GM23338 (cell line): ENCODE data around the gene PHACTR1. TPM values are rescaled to one million over a fixed set of nuclear protein-coding genes. Genes with fewer than 3 reads are reported as not detected.
A peak's percentile ranks its signal among the peaks of the same experiment; 100 is the strongest.

ENCODE experiments used
- ATAC-seq: fragments of 200-7000 bp; cut with Tn5 transposase; 3 replicates; pipeline ENCODE4 v1.9.1; 2020
- DNase-seq: peaks from one replicate; pipeline ENCODE4 v3.0.0-alpha.2; 2015; ENCODE audit warnings: low spot score
- H2AFZ ChIP-seq: fragments of 200-600 bp; sonication (generic); 2 replicates; pipeline ENCODE4 v1.8.0; 2016; ENCODE audit warnings: antibody characterized with exemption, mild to moderate bottlenecking, moderate library complexity
- H3F3A ChIP-seq: fragments of 200-600 bp; sonication (generic); replicated peaks from 2 replicates; pipeline ENCODE4 v1.8.0; 2017; ENCODE audit warnings: antibody characterized with exemption, mixed run types, low read depth
- H3K27ac ChIP-seq: fragments of 200-600 bp; sonication (generic); 2 replicates; pipeline ENCODE4 v1.6.1; 2016; ENCODE audit warnings: low read depth
- H3K27me3 ChIP-seq: fragments of 200-600 bp; sonication (generic); 2 replicates; pipeline ENCODE4 v1.8.0; 2016; ENCODE audit warnings: mild to moderate bottlenecking, mixed run types, moderate library complexity; ENCODE audit not compliant: insufficient read depth
- H3K36me3 ChIP-seq: fragments of 200-600 bp; sonication (generic); 2 replicates; pipeline ENCODE4 v1.8.0; 2016; ENCODE audit warnings: mild to moderate bottlenecking; ENCODE audit not compliant: insufficient read depth
- H3K4me1 ChIP-seq: fragments of 200-600 bp; sonication (generic); 2 replicates; pipeline ENCODE4 v1.8.0; 2016; ENCODE audit warnings: mild to moderate bottlenecking, moderate library complexity; ENCODE audit not compliant: insufficient read depth
- H3K4me2 ChIP-seq: fragments of 200-600 bp; sonication (generic); 2 replicates; pipeline ENCODE4 v1.7.1; 2017; ENCODE audit warnings: mixed run types
- H3K4me3 ChIP-seq: fragments of 200-600 bp; sonication (generic); 2 replicates; pipeline ENCODE4 v1.6.1; 2016; ENCODE audit warnings: mixed run types
- H3K79me2 ChIP-seq: fragments of 200-600 bp; sonication (generic); replicated peaks from 2 replicates; pipeline ENCODE4 v1.8.0; 2017; ENCODE audit warnings: mild to moderate bottlenecking; ENCODE audit not compliant: insufficient read depth
- H3K9me2 ChIP-seq: fragments of 200-600 bp; sonication (generic); 2 replicates; pipeline ENCODE4 v1.8.0; 2017; ENCODE audit not compliant: insufficient read depth
- H4K20me1 ChIP-seq: fragments of 200-600 bp; sonication (generic); replicated peaks from 2 replicates; pipeline ENCODE4 v1.8.0; 2017; ENCODE audit warnings: mild to moderate bottlenecking; ENCODE audit not compliant: insufficient read depth
- H3K27ac Mint-ChIP-seq: 2 replicates; pipeline ENCODE4 v1.8.0; 2020; ENCODE audit warnings: inconsistent platforms, mild to moderate bottlenecking, moderate library complexity, mixed read lengths
- H3K27me3 Mint-ChIP-seq: 3 replicates; pipeline ENCODE4 v1.8.0; 2022; ENCODE audit warnings: low read depth, mild to moderate bottlenecking, moderate library complexity, mixed read lengths, inconsistent platforms; ENCODE audit not compliant: insufficient read depth, poor library complexity
- H3K36me3 Mint-ChIP-seq: 3 replicates; pipeline ENCODE4 v1.8.0; 2021; ENCODE audit warnings: low read depth, mild to moderate bottlenecking, inconsistent platforms, moderate library complexity, mixed read lengths
- H3K4me1 Mint-ChIP-seq: 3 replicates; pipeline ENCODE4 v1.8.0; 2020; ENCODE audit warnings: mild to moderate bottlenecking, inconsistent platforms, mixed read lengths
- H3K4me3 Mint-ChIP-seq: 3 replicates; pipeline ENCODE4 v1.8.0; 2021; ENCODE audit warnings: moderate library complexity, mild to moderate bottlenecking, inconsistent platforms, mixed read lengths
- H3K9me3 Mint-ChIP-seq: 3 replicates; pipeline ENCODE4 v1.8.0; 2020; ENCODE audit warnings: moderate library complexity, mild to moderate bottlenecking, inconsistent platforms, mixed read lengths
- CREB1 ChIP-seq: fragments of 250-450 bp; sonication (Bioruptor Pico); IDR thresholded peaks from 2 replicates; pipeline ENCODE4 v1.5.0; 2020; ENCODE audit warnings: low read depth, mild to moderate bottlenecking, moderate library complexity
- EZH2phosphoT487 ChIP-seq: fragments of 200-600 bp; sonication (generic); IDR thresholded peaks from one replicate; pipeline ENCODE4 v1.8.1; 2018; ENCODE audit warnings: antibody characterized with exemption; ENCODE audit not compliant: unreplicated experiment
- NANOG ChIP-seq: IDR thresholded peaks from 2 replicates; pipeline ENCODE4 v1.6.1; 2016; ENCODE audit warnings: antibody characterized with exemption, borderline replicate concordance
- ZNF114 ChIP-seq: fragments of 250-450 bp; sonication (Bioruptor Pico); IDR thresholded peaks from 2 replicates; pipeline ENCODE4 v1.5.0; 2020; ENCODE audit warnings: mild to moderate bottlenecking, moderate library complexity
- ZNF331 ChIP-seq: fragments of 250-450 bp; sonication (Bioruptor Pico); IDR thresholded peaks from 2 replicates; pipeline ENCODE4 v1.5.0; 2020; ENCODE audit warnings: low read depth, mild to moderate bottlenecking, moderate library complexity
- long read RNA-seq: library from polyadenylated mRNA; unstranded; transcript quantifications from one replicate; pipeline ENCODE4 v2.0.0, GENCODE V29; 2020; ENCODE audit not compliant: unreplicated experiment
- polyA plus RNA-seq: library from polyadenylated mRNA; unstranded; fragments of >200 nt; fragmentation: Nextera tagmentation; extraction: Ambion mirVana; gene quantifications from 2 replicates; pipeline ENCODE4 v1.2.1, GENCODE V29; 2016
- total RNA-seq: library from RNA; depleted of rRNA; stranded (reverse); fragments of >200 nt; shearing (Covaris generic); gene quantifications from 2 replicates; pipeline ENCODE4 v1.2.3, GENCODE V29; 2014; rRNA removed
- TF ChIP-seq, protein P1 (sequence below): fragments of 250-450 bp; sonication (Bioruptor Pico); IDR thresholded peaks from 2 replicates; pipeline ENCODE4 v1.5.0; 2020; ENCODE audit warnings: mild to moderate bottlenecking, moderate library complexity
- TF ChIP-seq, protein P2 (sequence below): IDR thresholded peaks from one replicate; pipeline ENCODE4 v1.6.1; 2018; ENCODE audit warnings: antibody characterized with exemption; ENCODE audit not compliant: unreplicated experiment

The PHACTR1 gene
- 11.7 and 19.3 TPM in 2 replicates for total RNA-seq
- polyA plus RNA-seq = 5.9 and 6.0 TPM in 2 replicates
- long read RNA-seq, partial matches to known transcripts = 0 of 3 reads
- long read RNA-seq, other reads (novel, unspliced or antisense) = 3 of 3 reads

DNA sequence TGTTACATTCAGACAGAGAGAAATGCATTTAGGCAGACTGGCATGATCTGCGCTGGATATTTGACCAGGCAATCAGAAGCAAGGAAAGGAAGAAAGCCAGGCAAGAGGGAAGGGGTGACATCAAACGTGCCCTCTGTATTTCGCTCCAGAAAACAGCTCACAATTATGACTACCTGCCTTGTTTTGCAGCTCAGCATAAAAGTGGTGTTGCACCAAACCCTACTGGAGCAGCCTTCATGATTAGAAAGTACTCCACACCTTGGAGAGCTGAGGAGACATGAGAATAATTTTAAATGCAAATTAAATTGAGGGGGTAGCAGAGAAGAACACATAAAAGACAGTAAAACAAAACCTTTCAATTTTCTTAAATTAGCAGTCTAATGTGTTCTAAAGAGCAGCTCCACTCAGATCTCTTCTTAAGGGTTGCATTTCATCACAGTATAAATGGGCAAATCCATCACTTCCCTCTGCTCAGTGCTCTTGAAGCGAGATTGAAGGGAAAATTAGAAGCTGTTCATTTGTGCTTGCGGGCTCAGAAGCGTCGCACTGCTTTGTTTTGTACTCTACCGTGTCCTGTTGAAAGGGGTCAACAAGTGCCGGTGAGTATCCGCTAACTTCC is at the start of gene PHACTR1:
Gene PHACTR1, plus strand, starts transcription at position 470 of the 619 bp plus-strand sequence.
- no peaks in the 10 kb centered on the region for H3K36me3 ChIP-seq
- peaks cover 19% of the 10 kb centered on the region for H3K4me1 Mint-ChIP-seq
- peaks cover 11% of the 10 kb centered on the region; the same call in 1 of the 2 replicates for H3K9me2 ChIP-seq
- no peaks in the 10 kb centered on the region for H3F3A ChIP-seq
- no peak within 1 kb of the TSS for H3K27ac ChIP-seq
- H4K20me1 ChIP-seq = no peaks in the 10 kb centered on the region
- DNase-seq (no peak), ATAC-seq (no peak)
- H3K27me3 Mint-ChIP-seq = peaks cover 8% of the 10 kb centered on the region
- TF ChIP-seq, protein P1, sequence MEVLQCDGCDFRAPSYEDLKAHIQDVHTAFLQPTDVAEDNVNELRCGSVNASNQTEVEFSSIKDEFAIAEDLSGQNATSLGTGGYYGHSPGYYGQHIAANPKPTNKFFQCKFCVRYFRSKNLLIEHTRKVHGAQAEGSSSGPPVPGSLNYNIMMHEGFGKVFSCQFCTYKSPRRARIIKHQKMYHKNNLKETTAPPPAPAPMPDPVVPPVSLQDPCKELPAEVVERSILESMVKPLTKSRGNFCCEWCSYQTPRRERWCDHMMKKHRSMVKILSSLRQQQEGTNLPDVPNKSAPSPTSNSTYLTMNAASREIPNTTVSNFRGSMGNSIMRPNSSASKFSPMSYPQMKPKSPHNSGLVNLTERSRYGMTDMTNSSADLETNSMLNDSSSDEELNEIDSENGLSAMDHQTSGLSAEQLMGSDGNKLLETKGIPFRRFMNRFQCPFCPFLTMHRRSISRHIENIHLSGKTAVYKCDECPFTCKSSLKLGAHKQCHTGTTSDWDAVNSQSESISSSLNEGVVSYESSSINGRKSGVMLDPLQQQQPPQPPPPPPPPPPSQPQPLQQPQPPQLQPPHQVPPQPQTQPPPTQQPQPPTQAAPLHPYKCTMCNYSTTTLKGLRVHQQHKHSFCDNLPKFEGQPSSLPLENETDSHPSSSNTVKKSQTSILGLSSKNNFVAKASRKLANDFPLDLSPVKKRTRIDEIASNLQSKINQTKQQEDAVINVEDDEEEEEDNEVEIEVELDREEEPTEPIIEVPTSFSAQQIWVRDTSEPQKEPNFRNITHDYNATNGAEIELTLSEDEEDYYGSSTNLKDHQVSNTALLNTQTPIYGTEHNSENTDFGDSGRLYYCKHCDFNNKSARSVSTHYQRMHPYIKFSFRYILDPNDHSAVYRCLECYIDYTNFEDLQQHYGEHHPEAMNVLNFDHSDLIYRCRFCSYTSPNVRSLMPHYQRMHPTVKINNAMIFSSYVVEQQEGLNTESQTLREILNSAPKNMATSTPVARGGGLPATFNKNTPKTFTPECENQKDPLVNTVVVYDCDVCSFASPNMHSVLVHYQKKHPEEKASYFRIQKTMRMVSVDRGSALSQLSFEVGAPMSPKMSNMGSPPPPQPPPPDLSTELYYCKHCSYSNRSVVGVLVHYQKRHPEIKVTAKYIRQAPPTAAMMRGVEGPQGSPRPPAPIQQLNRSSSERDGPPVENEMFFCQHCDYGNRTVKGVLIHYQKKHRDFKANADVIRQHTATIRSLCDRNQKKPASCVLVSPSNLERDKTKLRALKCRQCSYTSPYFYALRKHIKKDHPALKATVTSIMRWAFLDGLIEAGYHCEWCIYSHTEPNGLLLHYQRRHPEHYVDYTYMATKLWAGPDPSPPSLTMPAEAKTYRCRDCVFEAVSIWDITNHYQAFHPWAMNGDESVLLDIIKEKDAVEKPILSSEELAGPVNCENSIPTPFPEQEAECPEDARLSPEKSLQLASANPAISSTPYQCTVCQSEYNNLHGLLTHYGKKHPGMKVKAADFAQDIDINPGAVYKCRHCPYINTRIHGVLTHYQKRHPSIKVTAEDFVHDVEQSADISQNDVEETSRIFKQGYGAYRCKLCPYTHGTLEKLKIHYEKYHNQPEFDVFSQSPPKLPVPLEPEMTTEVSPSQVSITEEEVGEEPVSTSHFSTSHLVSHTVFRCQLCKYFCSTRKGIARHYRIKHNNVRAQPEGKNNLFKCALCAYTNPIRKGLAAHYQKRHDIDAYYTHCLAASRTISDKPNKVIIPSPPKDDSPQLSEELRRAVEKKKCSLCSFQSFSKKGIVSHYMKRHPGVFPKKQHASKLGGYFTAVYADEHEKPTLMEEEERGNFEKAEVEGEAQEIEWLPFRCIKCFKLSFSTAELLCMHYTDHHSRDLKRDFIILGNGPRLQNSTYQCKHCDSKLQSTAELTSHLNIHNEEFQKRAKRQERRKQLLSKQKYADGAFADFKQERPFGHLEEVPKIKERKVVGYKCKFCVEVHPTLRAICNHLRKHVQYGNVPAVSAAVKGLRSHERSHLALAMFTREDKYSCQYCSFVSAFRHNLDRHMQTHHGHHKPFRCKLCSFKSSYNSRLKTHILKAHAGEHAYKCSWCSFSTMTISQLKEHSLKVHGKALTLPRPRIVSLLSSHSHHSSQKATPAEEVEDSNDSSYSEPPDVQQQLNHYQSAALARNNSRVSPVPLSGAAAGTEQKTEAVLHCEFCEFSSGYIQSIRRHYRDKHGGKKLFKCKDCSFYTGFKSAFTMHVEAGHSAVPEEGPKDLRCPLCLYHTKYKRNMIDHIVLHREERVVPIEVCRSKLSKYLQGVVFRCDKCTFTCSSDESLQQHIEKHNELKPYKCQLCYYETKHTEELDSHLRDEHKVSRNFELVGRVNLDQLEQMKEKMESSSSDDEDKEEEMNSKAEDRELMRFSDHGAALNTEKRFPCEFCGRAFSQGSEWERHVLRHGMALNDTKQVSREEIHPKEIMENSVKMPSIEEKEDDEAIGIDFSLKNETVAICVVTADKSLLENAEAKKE (CRISPR knock-in tag) = no peak
- TF ChIP-seq ZNF331 (CRISPR knock-in tag) (no peak), CREB1 (CRISPR knock-in tag) (no peak), EZH2phosphoT487 (no peak), NANOG (no peak), ZNF114 (CRISPR knock-in tag) (no peak)
- TF ChIP-seq, protein P2, sequence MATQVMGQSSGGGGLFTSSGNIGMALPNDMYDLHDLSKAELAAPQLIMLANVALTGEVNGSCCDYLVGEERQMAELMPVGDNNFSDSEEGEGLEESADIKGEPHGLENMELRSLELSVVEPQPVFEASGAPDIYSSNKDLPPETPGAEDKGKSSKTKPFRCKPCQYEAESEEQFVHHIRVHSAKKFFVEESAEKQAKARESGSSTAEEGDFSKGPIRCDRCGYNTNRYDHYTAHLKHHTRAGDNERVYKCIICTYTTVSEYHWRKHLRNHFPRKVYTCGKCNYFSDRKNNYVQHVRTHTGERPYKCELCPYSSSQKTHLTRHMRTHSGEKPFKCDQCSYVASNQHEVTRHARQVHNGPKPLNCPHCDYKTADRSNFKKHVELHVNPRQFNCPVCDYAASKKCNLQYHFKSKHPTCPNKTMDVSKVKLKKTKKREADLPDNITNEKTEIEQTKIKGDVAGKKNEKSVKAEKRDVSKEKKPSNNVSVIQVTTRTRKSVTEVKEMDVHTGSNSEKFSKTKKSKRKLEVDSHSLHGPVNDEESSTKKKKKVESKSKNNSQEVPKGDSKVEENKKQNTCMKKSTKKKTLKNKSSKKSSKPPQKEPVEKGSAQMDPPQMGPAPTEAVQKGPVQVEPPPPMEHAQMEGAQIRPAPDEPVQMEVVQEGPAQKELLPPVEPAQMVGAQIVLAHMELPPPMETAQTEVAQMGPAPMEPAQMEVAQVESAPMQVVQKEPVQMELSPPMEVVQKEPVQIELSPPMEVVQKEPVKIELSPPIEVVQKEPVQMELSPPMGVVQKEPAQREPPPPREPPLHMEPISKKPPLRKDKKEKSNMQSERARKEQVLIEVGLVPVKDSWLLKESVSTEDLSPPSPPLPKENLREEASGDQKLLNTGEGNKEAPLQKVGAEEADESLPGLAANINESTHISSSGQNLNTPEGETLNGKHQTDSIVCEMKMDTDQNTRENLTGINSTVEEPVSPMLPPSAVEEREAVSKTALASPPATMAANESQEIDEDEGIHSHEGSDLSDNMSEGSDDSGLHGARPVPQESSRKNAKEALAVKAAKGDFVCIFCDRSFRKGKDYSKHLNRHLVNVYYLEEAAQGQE = no peak
- H3K79me2 ChIP-seq = no peaks in the 10 kb centered on the region
- no peaks in the 10 kb centered on the region for H3K36me3 Mint-ChIP-seq
- no peak within 1 kb of the TSS for H3K4me3 Mint-ChIP-seq
- peak within 1 kb of the TSS; percentile 14; the same call in 1 of the 2 replicates for H2AFZ ChIP-seq
- no peak within 1 kb of the TSS for H3K4me2 ChIP-seq
- no peaks in the 10 kb centered on the region for H3K9me3 Mint-ChIP-seq
- peaks cover 31% of the 10 kb centered on the region for H3K4me1 ChIP-seq
- no peak within 1 kb of the TSS for H3K27ac Mint-ChIP-seq
- no peak within 1 kb of the TSS for H3K4me3 ChIP-seq
- no peaks in the 10 kb centered on the region for H3K27me3 ChIP-seq
